GM18498 (cell line): Measurements from ENCODE around the gene CTSH.
"Not testable (repeated sequence)": the region's sequence is repeated elsewhere in the genome, so short reads cannot be mapped to it uniquely, and the experiment has no call there.

Source experiments
- ATAC-seq: cut with Tn5 transposase; IDR thresholded peaks from one replicate; pipeline ENCODE4 v1.9.1; 2021; ENCODE audit warnings: mild to moderate bottlenecking, moderate library complexity; ENCODE audit not compliant: unreplicated experiment

The CTSH gene

GRCh38 chr15:78898540-78898939 is 46.3 kb downstream of the CTSH start:
- no peak for ATAC-seq

GRCh38 chr15:78895471-78895870 is 49.4 kb downstream of the CTSH start:
- ATAC-seq, result no peak

GRCh38 chr15:78893538-78893937 is 51.3 kb downstream of the CTSH start:
- no peak for ATAC-seq

- no peak for ATAC-seq
Observed at GRCh38 chr15:78889000-78889399, 55.8 kb downstream of the CTSH start.

- ATAC-seq, result no peak
Observed at GRCh38 chr15:78881681-78882080, 63.2 kb downstream of the CTSH start.

GRCh38 chr15:78880813-78881212 is 64.0 kb downstream of the CTSH start:
- ATAC-seq, result no peak

GRCh38 chr15:78880242-78880533 is 64.7 kb downstream of the CTSH start:
- no peak for ATAC-seq

- no peak for ATAC-seq
Observed at GRCh38 chr15:78879517-78880241, 65.2 kb downstream of the CTSH start.

- ATAC-seq, result no peak
Observed at GRCh38 chr15:78878356-78878755, 66.5 kb downstream of the CTSH start.

- not testable (repeated sequence) for ATAC-seq
Observed at GRCh38 chr15:78876954-78877353, 67.9 kb downstream of the CTSH start.

- ATAC-seq, result no peak
Observed at GRCh38 chr15:78875107-78875914, 69.5 kb downstream of the CTSH start.

- ATAC-seq, result no peak
Observed at GRCh38 chr15:78873793-78874765, 70.8 kb downstream of the CTSH start.

GRCh38 chr15:78872972-78873792 is 71.7 kb downstream of the CTSH start:
- peak; percentile 72 for ATAC-seq

- peak; percentile 84 for ATAC-seq
Observed at GRCh38 chr15:78872155-78872971, 72.5 kb downstream of the CTSH start, which contains the start of gene MORF4L1. MORF4L1 (plus strand) TSS chr15:78872890; CDS start chr15:78873018, 128 bp downstream.

- not testable (repeated sequence) for ATAC-seq
Observed at GRCh38 chr15:78871483-78872127, 73.2 kb downstream of the CTSH start.
